ENCODE results near the gene CCDC97.

The CCDC97 gene

DNA sequence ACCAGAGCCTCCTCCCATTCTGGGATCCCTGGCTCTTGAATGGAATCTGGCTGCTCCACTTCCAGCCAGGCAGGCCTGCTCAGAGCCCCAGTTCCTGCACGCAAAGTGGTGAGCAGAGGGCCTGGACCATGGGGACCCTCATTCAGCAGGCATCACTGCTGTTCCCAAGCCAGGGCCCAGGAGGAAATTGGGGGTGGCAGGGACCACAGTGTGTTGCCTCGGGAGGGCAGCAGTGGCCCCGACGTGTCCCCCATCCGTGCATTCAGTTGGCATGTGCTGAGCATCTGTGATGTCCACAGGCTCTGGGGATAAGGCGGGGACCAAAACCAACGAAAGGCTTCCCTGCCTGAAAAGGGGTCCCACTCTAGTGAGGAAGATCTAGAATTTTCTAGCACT lies 11.2 kb downstream of the CCDC97 start:
- no peak for DNase-seq

DNA sequence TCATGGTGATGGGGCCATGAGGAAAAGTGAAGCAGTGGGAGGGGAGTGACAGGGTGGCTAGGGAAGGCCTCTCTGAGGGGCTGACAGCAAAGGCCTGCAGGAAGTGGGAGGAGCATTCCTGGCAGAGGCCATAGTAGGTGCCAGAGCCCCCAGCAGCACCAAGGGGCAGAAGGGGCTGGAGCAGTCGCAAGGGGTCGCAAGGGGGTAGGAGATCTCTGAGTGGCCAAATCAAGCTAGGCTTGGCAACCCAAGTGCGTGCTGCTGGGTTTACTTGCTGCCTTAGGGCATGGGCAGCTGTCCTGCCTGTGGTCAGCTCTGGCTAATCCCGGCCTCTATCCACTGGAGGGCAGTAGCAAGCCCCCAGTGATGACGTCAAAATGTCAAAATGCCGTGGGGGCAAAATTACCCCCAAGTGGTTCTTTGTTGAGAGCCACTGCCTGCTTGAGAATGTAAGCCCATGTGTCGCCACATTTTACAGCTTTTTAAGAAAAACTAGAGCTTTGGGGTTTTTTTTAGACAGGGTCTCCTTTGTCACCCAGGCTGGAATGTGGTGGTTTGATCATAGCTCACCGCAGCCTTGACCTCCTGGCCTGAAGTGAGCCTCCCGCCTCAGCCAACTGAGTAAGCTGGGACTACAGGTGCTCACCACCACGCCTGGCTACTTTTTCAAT lies 11.8 kb downstream of the CCDC97 start:
- no peak for DNase-seq

DNA sequence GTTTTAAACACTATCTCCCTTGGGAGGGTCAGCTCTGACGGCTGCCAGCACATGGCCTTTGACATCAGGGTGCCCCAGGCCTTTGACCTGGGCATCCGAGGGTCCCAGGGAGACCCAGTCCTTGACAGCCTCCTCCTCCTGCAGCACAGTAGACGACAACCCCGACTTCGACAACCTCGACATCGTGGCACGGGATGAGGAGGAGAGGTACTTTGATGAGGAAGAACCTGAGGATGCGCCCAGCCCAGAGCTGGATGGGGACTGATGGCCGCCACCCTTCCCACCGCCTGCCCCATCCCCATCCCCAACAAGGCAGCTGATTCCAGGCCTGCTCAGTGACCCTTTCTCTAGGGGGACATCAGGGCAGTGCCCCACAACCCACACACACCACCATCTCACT lies 12.5 kb downstream of the CCDC97 start:
- no peak for DNase-seq

DNA sequence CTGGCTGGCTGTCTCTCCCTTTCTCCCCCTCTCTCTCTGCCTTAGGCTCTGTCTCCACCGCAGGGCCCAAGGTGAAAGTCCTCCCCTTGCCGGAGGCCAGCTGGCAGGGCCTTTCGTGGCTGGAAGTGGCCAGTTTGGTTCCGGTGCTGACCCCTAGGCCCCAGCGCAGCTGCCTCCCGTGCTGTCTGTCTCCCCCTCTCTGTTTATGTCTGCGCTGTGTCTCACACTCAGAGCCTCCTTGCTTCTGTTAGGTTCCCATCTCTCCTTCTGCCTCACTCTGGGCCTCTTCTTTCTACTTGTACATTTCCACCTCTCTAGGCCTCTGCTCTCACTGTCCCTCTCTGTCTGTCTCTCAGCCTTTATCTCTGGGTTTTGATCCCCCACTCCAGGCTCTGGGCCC lies 13.1 kb downstream of the CCDC97 start:
- DNase-seq: no peak

DNA sequence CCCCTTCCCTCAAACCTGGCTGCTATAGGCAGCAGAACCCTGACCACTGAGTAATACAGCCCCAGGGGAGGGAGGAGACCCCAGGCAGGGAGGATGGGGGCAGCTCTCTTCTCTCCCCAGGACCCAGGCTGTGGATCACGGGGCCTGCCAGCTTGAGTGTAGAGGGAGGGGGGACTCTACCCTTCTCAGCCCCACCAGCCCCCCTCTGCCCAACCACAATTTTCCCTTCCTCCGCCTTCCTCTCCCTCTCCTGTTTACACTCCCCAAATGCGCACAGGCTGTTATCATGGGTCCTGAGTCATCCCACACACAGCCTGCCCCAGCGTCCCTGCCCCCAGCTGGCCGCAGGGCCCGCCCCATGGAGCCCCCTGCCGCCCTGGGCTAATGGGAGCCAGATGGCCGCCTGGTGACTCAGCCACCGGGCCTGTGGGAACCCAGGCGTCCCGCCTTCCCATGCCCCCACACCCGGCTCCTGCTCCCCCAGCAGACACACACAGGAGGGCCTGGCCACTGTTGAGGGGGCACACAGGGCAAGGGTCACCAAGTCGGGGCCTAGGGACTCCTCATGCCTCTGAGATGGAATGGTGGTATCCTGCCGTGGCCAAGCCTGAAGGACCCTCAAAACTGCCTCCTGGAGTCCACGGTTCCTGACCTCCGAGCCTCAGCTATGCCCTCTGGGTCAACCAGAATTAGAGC lies 13.6 kb downstream of the CCDC97 start:
- DNase-seq: no peak

DNA sequence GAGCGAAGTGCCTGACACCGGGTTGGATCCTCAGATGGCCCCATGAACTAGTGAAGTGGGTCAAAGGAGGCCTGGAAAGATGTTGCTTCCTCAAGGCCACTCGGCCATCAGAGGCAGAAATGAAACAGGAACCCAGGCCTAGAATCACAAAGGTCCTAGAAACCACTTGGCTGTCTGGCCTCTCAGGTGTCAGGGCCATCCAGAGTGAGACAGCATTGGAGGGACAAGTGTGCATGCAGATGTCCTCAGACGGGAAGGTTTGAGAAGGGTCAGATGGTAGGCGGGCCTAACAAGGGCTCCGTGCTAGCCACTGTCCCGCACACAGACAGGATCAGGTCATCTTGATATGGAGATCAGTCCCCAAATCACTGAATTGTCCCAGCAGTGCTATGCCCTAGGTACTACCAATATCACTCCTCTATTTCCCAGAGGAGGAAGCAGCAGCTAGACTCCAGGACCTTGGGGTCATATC lies 14.3 kb downstream of the CCDC97 start:
- DNase-seq: no peak

DNA sequence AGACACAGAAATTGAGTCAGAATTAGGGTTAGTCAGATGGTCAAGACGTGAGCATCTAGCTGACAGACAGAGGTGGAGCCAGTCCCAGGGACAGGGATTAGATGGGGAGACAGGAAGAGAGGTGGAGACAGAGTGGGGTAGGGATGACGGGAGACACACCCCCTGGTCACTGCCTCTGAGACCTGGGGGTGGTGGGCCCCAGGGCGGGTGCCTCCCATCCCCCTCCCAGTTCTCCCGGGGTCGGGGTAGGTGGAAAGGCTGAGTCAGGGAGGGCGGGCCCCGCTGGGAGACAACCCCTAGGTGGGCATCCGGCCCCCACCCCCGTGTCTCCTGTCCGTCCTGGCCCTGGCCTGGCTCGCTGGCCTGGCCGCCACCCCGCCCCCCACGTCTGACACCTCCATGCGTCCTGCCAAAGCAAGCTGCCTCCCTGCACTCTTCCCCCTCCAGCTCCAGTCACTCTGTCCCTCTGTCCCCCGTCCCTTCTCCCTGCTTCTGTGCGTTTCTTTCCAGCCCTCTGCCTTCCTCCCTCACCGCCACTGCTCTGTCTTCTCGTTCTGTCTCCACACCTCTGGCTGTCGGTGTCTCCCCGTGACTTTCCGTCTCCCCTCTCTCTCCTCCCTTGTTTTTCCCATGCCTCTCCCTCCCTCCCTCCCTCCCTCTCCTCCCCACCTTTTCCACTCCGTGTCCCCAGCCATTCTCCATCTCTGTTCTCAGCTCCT lies 15.1 kb downstream of the CCDC97 start:
- DNase-seq: no peak

DNA sequence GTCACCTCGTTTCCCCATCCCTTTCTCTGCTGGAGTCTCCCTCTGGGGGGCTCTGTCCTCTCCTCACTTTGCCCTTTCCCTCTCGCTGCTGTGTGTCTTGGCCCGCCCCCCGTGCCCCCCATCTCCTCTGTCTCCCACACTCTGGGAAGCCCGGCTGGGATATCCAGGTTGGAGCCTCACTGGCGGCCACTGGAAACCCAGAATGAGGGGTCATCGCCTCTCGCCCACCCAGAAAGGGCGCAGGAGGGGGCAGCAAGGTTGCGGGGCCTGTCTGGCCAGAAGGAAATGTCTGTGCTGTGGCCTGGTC lies 15.6 kb downstream of the CCDC97 start:
- no peak for DNase-seq

DNA sequence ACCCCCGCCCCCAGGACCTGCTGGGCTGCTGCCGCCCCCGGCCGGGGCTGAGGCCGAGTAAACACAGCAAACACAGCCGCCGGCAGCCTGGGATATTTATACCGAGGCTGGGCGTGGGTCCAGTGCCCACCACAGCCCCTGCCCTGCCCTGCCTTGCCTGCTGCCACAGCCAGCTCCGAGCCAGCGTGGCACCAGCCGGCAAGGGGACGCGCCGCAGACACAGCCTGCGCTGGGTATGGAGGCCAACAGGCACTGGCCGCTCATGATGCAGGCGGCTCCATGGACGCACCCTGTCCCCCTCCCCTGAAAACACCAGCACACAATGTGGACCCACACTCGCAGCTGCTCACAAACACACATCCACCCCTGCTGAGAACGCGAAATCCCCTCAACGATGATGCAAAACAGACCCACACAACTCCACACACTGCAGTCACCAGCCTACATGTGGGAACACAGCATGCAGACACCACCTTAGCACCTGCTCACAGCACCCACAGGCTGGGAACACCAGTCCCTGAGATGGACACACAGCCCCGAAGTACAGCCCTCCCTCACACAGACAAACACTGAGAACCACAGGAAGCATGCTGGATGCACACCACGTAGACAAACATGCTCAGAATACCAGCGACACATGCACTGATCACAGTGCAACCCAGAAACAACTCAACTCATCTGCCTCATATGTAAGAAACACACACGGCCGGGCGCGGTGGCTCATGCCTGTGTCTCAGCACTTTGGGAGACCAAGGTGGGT lies 16.2 kb downstream of the CCDC97 start:
- DNase-seq: no peak

DNA sequence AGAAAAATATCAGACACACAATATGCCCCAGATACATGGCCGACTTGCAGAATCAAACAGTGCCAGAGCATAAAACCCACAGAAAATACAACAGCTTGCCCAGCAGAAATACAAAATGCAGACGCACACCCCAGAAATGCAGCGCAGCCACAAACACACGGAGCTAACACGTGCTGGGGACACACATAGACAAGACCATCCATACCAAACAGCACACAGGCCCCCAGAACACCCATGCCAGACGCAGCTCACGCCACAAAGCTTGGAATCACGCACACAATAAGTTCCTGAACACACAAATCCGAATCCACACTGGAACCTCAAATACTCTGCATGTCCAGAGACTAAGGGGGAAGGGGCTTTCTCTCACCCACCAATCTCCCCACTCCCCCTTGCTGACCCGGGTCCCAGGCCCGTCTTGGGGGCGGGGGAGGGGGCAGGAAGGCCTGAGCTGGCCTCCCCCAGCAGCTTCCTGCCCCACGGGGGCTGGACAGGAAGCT lies 17.2 kb downstream of the CCDC97 start:
- DNase-seq: no peak

DNA sequence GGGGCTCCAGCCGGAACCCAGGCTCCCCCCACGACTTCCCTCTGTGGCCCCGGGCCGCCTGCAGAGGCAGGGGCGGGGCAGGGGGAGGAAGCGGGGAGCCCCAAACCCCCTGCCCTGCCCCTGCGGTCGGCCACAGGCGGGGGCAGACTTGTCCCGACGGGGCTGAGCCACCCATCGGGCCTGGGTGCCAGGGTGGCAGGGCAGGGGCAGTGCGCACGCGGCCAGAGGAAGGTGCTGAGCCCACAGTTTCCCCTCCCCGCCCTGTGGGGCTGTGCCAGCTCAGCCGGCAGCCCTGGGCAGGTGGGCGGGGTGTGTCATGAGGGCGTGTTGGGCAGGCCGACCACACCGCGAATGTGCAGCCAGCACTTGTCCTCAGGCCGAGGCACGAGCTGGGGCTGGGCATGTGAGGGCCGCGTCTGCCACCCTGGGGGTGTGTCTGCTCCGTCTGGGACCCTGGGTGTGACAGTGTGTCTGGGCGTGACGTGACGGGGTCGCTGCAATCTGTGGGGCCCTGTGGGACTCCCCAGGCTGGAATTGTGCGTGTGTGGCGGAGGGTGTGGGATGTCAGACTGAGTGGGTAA lies 17.7 kb downstream of the CCDC97 start:
- DNase-seq: no peak

DNA sequence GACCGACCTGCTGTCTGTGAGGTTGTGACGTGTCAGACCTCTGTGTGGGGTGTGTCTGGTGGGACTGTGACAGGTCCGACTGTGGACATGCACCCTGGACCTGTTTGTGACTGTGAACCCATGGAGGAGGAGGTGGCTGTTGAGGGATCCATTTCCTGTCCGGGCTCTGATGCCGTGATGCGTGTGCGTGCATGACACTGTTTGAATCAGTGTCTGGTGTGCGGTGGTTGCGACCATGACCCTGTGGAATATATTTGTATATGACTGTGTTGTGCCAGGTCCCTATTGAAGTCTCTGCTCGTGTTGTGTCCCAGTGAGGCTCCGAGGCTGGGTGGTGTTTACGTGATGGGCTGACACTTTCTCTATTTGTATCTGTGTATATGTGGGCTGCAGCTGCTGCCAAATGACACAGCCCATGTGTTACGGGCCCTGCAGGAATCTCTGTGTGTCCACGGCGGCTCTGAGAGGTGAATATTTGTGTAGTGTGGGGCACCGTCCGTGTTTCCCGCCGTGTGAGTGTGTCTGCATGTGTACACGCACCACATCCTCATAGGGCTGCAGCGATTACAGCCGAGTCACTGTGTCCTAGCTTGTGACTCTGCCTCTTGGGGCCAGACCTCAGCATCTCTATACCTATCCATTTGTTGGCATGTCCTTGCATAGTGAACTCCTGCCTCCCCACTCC lies 18.3 kb downstream of the CCDC97 start:
- no peak for DNase-seq

DNA sequence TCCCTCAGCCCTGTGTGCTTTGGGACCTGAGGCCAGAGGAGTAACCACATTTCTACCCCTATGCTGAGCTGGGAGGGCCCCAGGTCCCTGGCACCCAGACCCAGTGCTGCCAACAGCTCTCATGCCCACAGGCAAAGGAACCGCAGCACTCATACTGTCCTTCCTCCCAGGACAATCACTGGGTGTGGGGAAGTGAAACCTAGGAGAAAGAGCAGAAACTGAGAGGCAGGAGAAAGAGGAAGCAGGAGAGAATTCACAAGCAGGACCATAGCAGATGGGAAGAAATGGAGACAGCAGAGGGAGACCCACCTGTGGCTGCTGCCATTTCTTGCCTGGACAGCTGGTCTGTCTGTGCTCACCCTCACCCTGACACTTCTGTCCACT lies 18.9 kb downstream of the CCDC97 start:
- no peak for DNase-seq

DNA sequence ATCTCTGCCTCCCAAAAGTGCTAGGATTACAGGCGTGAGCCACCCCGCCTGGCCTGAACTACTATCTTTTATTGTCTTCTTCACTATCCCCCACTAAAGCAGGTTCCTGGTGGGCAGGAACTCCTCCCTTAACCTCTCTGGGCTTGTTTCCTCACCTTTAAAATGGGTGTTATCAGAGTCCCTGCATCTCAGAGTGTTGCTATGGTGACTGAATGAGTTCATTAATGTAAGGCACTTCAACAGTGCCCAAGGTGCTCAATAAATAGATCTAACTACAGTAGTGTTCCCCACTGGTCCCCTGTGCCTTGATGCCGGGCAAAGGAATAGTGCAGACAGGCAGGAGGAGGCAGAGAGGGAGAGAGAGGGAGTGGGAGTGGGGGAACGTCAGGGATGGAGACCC lies 20.5 kb downstream of the CCDC97 start:
- DNase-seq: no peak

DNA sequence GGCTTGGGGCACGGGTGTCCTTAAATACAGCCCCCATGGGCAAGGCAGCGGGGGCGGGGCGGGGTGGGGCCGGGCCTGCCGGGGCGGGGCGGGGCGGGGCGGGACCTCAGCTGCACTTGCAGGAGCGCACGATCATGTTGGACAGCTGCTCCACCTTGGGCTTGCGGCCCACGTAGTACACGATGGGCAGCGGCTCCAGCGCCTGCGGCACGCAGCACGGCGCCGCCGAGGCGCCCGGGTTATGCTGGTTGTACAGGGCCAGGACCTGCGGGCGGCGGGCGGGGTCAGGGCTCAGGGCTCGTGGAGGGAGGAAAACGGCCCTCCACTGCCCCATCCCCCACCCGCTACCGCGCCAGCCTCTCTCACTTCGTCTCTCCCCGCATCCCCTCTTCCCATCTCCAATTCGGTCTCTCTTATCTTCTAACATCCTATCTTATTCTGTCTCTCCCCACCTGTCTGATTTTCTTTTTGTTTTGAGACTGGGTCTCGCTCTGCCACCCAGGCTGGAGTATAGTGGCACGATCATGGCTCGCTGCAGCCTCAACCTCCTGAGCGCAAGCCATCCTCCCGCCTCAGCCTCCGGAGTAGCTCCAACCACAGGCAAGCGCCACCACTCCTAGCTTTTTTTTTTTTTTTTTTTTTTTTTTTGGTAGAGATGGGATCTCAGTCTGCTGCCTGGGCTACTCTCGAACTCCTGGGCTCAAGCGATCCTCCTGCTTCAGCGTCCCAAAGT lies 21.1 kb downstream of the CCDC97 start:
- DNase-seq: no peak

DNA sequence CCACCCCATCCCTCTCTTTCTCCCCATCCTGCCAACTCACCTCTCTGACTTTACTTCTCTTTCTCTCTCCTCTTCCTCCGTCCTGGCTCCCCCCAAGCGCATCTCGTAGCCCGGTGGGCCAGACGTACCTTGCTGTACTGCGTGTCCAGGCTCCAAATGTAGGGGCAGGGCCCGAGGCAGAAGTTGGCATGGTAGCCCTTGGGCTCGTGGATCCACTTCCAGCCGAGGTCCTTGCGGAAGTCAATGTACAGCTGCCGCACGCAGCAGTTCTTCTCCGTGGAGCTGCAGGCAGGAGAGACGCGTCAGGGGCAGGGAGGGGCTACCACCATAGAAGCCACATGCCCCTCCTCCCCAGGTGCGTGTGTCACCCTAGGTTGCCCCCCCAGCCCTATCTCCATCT lies 22.0 kb downstream of the CCDC97 start:
- no peak for DNase-seq

DNA sequence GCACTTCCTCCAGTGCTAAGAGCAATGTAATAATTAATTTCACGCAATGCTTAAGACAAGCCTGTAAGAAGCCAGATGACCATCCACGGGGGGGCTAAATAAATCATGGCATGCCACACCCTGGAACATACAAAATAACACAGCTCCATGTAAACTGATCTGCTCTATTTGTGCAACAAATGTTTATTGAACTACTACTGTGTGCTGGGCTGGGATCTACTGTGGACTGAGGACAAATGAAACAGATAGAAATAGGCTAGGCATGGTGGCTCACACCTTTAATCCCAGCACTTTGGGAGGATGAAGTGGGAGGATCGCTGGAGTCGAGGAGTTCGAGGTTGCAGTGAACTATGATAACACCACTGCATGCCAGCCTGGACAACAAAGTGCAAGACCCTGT lies 22.5 kb downstream of the CCDC97 start:
- DNase-seq: no peak

DNA sequence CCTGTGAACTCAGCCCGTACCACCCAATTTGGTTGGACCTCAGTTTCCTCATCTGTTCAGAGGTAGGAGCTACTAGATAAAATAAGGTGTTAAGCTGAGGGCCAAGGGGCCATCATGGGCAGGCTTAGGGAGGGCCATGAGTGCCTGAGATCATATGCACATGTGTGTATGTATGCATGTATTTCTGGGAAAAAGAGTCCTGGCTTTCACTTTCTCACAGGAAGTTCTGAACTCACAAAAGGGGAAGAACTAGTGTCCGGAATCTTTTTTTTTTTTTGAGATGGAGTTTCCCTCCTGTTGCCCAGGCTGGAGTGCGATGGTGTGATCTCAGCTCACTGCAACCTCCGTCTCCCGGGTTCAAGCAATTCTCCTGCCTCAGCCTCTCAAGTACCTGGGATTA lies 24.8 kb downstream of the CCDC97 start:
- DNase-seq: no peak

DNA sequence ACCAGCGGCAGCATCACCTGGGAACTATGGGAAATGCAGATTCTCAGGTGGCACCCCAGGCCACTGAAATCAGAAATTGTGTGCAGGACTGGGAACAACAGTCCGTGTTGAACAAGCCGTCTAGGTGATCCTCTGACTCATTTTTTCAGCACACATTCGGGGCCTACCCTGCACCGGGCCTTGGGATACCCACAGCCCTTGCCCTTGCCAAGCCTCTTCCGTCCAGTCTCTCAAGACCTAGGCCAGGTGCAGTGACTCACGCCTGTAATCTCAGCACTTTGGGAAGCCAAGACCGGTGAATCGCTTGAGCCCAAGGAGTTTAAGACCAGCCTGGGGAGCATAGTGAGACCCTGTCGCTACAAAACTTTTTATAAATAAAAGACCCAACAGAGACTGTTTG lies 25.5 kb downstream of the CCDC97 start:
- DNase-seq: no peak

DNA sequence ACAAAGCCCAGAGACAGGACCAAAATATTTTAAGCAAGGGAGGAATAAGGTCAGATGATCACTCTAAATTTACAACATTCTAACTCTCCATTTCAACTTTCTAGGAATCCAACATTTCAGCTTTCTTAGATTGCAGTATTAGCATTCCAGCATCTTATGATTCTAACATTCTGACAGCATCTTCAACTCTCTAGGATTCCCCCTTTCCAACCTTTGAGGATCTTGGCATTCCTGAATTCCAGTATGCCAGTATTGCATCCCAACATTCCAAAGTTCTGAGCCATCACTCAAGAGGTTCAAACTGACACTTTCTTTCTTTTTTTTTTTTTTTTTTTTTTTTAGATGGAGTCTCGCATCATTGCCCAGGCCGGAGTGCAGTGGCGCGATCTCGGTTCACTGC lies 30.0 kb downstream of the CCDC97 start:
- DNase-seq: no peak

DNA sequence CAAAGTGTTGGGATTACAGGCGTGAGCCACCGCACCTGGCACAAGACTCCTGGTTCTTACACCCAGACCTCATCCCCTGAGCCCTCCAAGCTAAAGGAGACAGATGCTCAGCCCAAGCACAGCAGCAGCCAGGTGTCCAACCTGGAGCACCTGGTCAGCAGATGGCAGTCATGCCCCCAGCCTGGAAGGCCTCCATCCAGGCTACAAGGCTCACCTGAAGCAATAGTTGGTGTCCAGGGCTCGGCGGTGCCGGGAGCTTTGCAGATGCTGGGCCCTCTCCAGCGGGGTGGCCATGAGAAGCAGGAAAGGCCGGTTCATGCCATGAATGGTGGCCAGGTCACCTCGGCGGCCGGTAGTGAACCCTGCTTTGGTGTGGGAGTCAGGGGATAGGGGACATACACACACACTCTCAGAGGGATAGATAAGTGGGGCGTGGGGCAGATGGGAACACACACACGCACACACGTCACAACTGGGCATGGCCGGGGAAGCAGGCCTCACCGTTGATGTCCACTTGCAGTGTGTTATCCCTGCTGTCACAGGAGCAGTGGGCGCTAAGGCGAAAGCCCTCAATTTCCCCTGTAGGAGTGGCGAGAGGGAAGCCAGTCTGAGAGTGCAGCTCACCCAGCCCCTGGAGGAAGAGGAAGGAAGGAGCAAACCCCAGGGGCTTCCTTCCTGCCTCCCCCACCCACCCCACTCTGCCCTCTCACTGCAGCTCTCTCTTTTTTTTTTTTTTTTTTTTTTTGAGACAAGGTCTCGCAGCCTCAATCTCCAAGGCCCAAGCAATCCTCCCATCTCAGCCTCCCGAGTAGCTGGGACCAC lies 31.9 kb downstream of the CCDC97 start:
- no peak for DNase-seq
